ENCODE measurements around the gene SYCN. TPM values are rescaled to one million over a fixed set of nuclear protein-coding genes. Genes with fewer than 3 reads are reported as not detected.

Gene SYCN
- total RNA-seq, 1 donor from 2014 or later = not detected

DNA sequence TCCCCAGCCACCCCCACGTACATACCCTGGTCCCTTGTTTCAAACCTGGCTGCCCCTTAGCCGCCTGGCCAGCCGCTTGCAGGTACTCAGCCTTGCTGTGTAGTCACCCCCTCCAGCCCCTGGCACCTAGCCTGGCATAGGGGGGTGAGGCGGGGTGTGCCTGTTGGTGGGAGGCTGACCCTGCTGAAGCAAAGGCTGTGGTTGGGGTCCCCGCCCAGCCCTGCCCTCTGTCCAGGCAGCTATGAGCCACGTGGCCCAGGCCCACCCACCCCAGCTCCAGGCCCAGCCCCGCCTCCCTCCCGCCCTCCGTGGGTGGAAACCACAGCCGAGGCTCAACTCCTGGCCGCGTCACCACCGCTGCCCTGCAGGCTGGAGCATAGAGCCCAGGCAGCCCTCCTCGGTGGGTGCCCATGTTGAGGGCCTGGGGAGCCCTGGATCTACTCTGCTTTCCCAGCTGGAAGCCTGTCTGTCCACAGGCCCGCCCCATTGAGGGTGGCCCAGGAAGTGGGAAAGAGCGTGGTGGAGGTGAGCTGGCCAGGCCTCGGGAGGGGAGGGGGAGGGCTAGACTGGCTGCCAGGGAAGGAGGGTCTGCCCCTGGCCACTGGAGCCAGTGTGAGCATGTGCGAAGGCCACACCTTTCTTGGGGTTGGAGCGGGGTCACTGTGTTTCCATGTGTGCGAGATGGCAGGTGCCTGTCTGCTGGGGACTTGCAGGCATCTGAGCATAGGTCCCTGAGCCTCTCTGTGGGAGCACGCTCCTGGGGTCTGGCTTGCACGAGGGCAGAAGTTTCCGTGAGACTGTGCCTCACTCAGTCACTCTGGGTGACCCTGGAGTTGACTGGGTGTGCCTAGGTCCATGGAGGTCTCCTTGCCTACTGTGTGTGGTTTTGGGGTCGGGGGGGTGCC, 47.5 kb downstream of the SYCN start:
- TF ChIP-seq, protein P1, sequence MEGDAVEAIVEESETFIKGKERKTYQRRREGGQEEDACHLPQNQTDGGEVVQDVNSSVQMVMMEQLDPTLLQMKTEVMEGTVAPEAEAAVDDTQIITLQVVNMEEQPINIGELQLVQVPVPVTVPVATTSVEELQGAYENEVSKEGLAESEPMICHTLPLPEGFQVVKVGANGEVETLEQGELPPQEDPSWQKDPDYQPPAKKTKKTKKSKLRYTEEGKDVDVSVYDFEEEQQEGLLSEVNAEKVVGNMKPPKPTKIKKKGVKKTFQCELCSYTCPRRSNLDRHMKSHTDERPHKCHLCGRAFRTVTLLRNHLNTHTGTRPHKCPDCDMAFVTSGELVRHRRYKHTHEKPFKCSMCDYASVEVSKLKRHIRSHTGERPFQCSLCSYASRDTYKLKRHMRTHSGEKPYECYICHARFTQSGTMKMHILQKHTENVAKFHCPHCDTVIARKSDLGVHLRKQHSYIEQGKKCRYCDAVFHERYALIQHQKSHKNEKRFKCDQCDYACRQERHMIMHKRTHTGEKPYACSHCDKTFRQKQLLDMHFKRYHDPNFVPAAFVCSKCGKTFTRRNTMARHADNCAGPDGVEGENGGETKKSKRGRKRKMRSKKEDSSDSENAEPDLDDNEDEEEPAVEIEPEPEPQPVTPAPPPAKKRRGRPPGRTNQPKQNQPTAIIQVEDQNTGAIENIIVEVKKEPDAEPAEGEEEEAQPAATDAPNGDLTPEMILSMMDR (IDR thresholded peaks at IDR 0.05) = no peak
- Mint-ChIP-seq H3K36me3 (ENCODE audit: low read depth) (peaks cover 12% of the 10 kb centered on the region), H3K27ac (no peak overlapping the region), H3K4me1 (peaks cover 3% of the 10 kb centered on the region), H3K27me3 (no peaks in the 10 kb centered on the region), H3K9me3 (no peaks in the 10 kb centered on the region), H3K4me3 (no peak overlapping the region)
- ATAC-seq (ENCODE audit: low read depth) (no peak), DNase-seq (no peak)
- POLR2A ChIA-PET = no interaction called here
- intact Hi-C loops (cut with micrococcal nuclease) = no loop called here
- CTCF ChIA-PET = no interaction called here

DNA sequence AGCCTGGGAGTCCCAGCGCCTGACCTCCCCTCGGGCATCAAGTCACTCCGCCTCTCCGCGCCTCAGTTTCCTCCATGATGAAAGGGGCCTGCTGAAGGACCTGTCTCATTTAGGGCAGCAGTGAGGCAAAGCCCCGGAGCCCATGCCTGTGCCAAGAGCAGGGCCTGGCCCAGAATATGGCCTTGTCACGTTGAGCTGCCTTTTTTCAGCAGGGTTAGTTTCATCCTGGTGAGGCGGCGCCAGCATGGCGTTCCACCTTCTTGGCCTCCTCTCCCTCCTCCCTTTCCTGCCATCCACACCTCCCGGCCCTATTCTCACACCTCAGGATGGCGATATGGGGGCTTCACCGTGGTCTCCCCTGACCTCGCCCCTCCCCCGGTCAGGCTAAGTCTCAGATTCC, 48.3 kb downstream of the SYCN start:
- Mint-ChIP-seq H3K4me3 (no peak overlapping the region), H3K36me3 (ENCODE audit: low read depth) (peaks cover 12% of the 10 kb centered on the region), H3K27ac (no peak overlapping the region), H3K9me3 (no peaks in the 10 kb centered on the region), H3K4me1 (peaks cover 3% of the 10 kb centered on the region), H3K27me3 (no peaks in the 10 kb centered on the region)
- ATAC-seq (ENCODE audit: low read depth) (no peak), DNase-seq (no peak)
- intact Hi-C loops (cut with micrococcal nuclease) = no loop called here
- POLR2A ChIA-PET = no interaction called here
- TF ChIP-seq, protein P1 (IDR thresholded peaks at IDR 0.05) = no peak
- CTCF ChIA-PET = no interaction called here

DNA sequence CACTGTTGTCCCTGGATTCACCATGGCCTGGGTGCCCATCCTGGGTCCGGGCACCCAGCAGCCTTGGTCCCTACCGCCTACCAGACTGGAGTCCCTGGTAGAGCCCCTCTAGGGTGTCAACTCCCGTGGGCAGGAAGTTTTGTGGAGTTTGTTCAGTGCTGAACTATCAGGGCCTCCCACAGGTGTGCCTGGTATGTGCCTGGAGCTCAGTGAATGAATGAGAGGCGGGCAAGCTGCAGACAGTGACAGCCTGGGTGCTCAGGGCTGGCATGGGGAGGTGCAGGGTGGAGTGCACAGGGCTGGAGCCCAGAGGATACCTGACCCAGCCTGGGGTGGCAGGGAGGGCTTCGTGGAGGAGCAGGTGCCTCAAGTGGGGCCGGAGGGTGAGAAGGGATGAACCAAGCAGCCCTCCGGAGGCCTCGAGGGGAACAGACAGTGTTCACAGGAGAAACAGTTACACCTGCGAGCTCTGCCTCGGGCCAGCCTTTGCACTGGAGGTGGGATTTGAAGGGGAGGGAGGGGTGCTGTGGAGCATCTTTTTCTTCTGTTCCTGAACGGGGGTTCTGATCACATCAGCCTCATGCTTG, 48.9 kb downstream of the SYCN start:
- Mint-ChIP-seq H3K4me1 (peaks cover 3% of the 10 kb centered on the region), H3K9me3 (no peaks in the 10 kb centered on the region), H3K27me3 (no peaks in the 10 kb centered on the region), H3K27ac (no peak overlapping the region), H3K36me3 (ENCODE audit: low read depth) (peaks cover 12% of the 10 kb centered on the region), H3K4me3 (no peak overlapping the region)
- no peak for DNase-seq
- TF ChIP-seq, protein P1 (IDR thresholded peaks at IDR 0.05) = no peak
- ChIA-PET CTCF (no interaction called here), POLR2A (no interaction called here)
- ATAC-seq (ENCODE audit: low read depth) = no peak
- intact Hi-C loops (cut with micrococcal nuclease) = no loop called here

DNA sequence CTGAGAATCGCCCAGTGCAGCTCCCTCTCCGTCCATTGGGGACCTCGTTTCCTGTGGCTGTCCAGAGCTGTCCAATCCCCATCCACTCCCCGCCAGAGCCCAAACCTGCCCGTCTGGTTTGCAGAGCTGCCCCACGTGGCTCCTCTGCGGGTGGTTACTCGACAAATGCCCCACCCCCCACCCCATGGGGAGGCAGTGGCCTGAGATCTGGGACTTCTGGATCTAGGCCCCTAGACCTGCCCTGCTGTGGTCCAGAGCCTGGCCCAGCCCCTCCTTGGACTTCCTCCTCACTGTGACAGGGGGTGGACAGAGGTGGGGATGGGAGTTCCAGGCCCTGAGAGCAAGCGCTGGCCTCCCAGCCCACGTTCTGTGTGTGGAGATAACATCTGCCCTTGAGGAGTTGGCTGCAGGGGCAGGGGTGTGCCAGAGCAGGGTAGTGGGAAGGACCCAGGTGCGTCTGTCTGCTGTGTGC, 49.4 kb downstream of the SYCN start:
- ChIA-PET CTCF (no interaction called here), POLR2A (no interaction called here)
- peaks cover 3% of the 10 kb centered on the region for H3K4me1 Mint-ChIP-seq

DNA sequence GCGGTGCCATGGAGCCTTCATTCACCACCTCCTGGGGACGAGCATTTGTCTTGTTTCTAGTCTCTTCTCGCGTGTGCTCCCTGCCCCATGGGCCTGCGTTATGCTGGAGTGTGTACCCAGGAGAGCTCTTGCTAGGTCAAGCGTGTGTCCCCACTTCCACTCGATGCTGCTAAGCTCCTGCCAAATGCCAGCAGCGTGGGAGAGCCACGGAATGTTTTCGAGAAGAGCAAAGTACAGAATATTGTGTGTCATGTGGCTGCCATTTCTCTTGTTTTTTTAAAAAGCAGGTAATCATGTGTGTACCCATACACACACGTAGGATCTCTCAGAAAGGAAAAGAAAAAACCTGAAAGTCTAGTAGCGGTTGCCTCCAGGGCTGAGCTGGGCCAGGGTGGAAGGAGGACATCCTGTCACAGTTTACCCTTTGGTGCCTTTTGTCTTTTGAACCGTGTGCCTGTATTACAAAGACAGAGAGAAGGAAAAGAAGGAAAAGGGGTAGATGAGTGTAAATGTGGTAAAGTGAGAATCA, 49.9 kb downstream of the SYCN start:
- TF ChIP-seq, protein P1 (IDR thresholded peaks at IDR 0.05) = no peak
- Mint-ChIP-seq H3K36me3 (ENCODE audit: low read depth) (peaks cover 10% of the 10 kb centered on the region), H3K4me1 (peaks cover 3% of the 10 kb centered on the region), H3K27ac (no peak overlapping the region), H3K27me3 (no peaks in the 10 kb centered on the region), H3K4me3 (no peak overlapping the region), H3K9me3 (no peaks in the 10 kb centered on the region)
- POLR2A ChIA-PET = no interaction called here
- intact Hi-C loops (cut with micrococcal nuclease) = no loop called here
- ATAC-seq (ENCODE audit: low read depth) = no peak
- CTCF ChIA-PET = no interaction called here
- DNase-seq = no peak

More for the DNA sequence above, 49.4 kb downstream of the SYCN start:
- peaks cover 10% of the 10 kb centered on the region for H3K36me3 Mint-ChIP-seq (ENCODE audit: low read depth)
- no peak overlapping the region for H3K4me3 Mint-ChIP-seq
- ATAC-seq (ENCODE audit: low read depth) (no peak), DNase-seq (no peak)
- H3K9me3 Mint-ChIP-seq = no peaks in the 10 kb centered on the region
- H3K27ac Mint-ChIP-seq = no peak overlapping the region
- TF ChIP-seq, protein P1 (IDR thresholded peaks at IDR 0.05) = no peak
- intact Hi-C loops (cut with micrococcal nuclease) = no loop called here
- no peaks in the 10 kb centered on the region for H3K27me3 Mint-ChIP-seq

Data from activated B cell treated with CpG ODN at 0.5 μM for 24 hours (primary cell).